SIG-M5 (cell line): ENCODE measurements around the gene CD109.

Experiments used
- DNase-seq: peaks from one replicate; lab custom pipeline; 2025; lab: John Stamatoyannopoulos, UW

Gene CD109

GRCh38 chr6:73858376-73858775, 162.4 kb downstream of the CD109 start:
- DNase-seq, result no peak

DNA sequence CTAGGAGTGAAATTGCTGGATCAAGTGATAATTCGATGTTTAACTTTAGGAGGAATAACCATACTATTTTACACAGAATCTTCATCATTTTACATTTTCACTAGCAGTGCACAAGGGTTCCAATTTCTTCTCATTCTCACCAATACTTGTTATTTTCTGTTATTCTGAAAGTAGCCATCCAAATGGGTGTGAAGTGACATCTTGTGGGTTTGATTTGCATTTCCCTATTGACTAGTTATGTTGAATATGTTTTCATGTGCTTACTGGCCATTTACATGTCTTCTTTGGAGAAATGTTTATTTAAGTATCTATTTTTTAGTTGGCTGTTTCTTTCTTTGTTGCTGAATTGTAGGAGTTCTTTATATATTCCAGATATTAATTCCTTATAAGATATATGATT, 164.3 kb downstream of the CD109 start:
- no peak for DNase-seq

- no peak for DNase-seq
These were observed 170.3 kb downstream of the CD109 start for GRCh38 chr6:73866305-73866704.

GRCh38 chr6:73867411-73867810, 171.4 kb downstream of the CD109 start:
- DNase-seq, result no peak

DNA sequence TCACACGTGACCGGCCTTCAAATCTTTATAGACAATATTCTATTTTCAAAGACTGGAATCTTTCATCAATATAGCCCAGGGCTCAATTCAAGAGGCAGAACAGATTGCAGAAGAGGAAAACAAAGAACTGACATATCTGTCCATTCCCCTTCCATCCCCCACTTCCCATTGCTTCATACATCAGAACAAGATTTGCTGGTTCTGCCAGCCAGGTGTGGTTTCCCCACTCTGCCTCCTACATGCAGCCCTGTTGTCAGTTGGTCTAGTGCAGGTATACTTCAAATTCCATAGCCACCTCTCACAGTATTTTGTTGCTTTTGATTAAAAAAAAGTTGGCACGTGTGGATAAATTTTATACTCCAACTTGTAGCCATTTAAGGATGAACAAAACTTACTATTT, 174.9 kb downstream of the CD109 start:
- DNase-seq, result no peak

DNA sequence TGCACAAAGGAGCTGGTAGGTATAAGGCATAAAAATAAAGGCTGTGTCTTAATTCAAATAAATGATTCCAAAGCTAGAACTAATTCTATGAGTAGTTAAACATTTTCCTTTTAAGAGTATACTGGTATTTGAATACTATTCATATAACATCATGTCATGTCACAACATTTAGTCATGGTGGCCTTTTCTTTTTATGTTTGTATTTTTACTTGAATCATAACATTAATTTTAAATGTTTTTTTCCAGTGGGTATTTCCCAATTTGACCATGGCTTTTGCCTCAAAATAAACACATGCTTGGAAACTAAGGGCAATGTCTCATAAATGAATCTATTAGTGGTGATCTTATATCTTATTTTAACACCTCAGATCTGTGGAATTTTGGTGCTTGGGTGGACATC, 177.1 kb downstream of the CD109 start:
- DNase-seq, result no peak
